HFF-Myc (cell line): ENCODE measurements around the gene C16orf74.

Experiments
- DNase-seq: peaks from one replicate; pipeline ENCODE4 v3.0.0-alpha.2; 2011; ENCODE audit warnings: low read depth; ENCODE audit errors: extremely low read depth
- H3K4me3 ChIP-seq: replicated peaks from 2 replicates; pipeline ENCODE4 v1.5.1; 2011; ENCODE audit warnings: low read depth, mild to moderate bottlenecking, control low read depth, low read length
- CTCF ChIP-seq: IDR thresholded peaks from 2 replicates; pipeline ENCODE4 v1.5.1; 2012; ENCODE audit warnings: mild to moderate bottlenecking, low read depth, low read length, control low read depth; ENCODE audit errors: missing control alignments

The C16orf74 gene

DNA sequence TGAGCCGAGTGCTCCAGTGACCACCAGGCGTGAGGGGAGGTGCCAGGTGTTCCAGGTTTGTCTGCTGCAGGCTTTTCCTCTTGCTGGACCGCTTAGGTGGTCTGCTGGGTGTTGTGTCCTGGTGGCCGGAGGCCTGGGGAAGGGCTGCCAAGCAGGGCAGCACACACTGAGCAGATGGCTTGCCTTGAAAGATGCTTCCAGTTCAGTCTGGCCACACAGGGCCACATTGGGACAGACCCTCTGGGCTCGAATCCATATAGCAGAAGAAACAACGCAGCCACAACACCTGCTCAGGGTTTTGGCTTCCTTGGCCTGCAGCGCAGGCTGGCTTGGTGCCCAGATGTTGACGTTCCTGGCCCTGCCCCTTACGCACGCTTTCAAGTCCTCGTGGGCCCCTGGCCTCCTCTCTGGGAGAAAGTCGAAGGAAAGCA, 87.0 kb downstream of the C16orf74 start:
- no peak for DNase-seq

DNA sequence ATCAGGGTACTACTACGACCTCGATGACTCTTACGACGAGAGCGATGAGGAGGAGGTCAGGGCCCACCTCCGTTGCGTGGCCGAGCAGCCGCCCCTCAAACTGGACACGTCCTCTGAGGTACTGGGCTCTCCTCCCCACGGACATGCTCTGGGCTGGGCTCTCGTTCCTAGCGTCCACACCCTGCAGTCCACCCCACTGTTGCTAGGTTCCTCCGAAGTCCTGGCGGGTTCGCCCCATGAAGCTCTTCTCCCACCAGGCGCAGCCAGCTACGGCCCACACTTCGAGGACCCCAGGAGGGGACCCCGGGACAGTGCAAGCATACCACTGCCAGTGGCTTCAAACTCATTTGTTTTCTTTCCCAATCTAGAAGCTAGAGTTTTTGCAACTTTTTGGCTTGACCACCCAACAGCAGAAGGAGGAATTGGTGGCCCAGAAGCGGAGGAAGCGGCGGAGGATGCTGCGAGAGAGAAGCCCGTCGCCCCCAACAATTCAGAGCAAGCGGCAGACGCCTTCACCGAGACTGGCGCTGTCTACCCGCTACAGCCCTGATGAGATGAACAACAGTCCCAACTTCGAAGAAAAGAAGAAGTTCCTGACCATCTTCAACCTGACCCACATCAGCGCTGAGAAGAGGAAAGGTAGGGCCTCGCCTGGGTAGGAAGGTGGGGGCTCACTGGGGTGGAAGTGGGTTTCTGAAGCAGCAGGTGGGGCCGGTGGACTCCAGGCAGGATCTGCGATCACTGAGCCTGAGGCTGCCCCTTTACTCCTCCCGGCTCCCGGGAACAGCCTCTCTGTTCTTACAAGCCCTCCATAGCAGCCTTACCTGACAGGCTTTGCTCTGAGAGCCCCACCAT, 87.7 kb downstream of the C16orf74 start:
- DNase-seq: no peak
- H3K4me3 ChIP-seq: no peak overlapping the region
- TF ChIP-seq CTCF: no peak

More for the DNA sequence above, 87.0 kb downstream of the C16orf74 start:
- TF ChIP-seq CTCF: no peak
- H3K4me3 ChIP-seq: no peak overlapping the region

GRCh38 chr16:85662482-85662812, 88.4 kb downstream of the C16orf74 start:
- no peak for TF ChIP-seq CTCF
- DNase-seq: no peak
- no peak overlapping the region for H3K4me3 ChIP-seq

- H3K4me3 ChIP-seq: no peak overlapping the region
- no peak for TF ChIP-seq CTCF
- DNase-seq: no peak
Observed at GRCh38 chr16:85661740-85662481, 89.0 kb downstream of the C16orf74 start.

DNA sequence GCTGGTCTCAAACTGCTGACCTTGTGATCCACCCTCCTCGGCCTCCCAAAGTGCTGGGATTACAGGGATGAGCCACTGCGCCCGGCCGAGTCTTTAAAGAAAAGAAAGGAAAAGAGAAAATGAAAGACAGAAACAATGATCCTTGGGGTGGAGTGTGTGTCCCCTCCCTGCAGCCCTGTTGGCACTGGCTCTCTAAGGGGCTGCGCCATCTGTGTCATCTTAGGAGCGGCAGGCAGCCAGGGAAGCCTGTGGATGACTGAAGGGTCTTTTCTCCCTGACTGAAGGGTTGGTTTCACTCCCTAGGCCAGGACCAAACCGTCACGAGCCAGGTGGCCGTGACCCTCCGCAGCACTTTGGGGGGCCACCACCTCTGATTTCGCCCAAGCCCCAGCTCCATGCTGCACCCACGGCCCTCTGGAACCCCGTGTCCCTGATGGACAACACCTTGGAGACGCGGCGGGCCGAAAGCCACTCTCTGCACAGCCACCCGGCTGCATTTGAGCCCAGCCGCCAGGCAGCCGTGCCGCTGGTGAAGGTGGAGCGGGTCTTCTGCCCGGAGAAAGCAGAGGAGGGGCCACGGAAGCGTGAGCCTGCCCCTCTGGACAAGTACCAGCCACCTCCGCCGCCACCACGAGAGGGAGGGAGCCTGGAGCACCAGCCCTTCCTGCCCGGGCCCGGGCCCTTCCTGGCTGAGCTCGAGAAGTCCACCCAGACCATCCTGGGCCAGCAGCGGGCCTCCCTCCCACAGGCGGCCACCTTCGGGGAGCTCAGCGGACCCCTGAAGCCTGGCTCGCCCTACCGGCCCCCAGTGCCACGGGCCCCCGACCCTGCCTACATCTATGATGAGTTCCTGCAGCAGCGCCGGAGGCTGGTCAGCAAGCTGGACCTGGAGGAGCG, 89.8 kb downstream of the C16orf74 start:
- TF ChIP-seq CTCF: no peak
- no peak for DNase-seq
- H3K4me3 ChIP-seq: no peak overlapping the region

DNA sequence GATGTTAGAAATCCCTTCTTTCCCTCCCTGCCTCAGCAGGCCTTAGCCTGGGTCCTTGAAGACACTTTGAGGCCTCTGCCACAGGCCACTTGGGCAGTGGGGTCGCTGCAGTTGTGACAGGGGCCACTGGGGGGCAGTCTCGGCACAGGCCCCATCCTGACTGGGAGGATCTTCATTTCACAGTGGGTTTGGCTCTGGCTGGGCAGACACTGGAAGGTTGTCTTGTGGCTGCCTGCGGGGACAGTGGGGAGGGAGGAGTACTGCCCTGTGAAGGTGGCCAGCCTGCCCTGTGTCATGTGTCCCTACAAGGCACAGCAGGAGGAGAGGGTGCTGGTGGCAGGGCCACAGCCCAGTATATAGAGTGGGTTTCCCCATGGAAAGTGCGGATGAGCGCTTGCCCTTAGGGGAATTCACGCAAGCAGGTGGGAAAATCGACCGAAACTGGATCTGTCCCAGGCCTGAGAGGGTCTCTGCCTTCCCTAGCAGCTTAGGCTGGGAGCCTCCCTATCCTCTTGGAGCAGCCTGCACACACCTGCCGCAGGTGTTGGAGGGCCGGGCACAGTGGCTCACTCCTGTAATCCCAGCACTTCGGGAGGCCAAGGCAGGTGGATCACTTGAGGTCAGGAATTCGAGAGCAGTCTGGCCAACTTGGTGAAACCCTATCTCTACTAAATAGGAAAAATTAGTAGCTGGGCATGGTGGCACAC, 90.9 kb downstream of the C16orf74 start:
- no peak overlapping the region for H3K4me3 ChIP-seq
- no peak for DNase-seq
- peak; percentile 96 for TF ChIP-seq CTCF
